Stomach smooth muscle (tissue), 2 donors: Measurements from ENCODE around the gene LUC7L3.

Source experiments
- H3K27ac ChIP-seq: one replicate; pipeline ENCODE4 v1.7.0; 2013; ENCODE audit warnings: mild to moderate bottlenecking, low read length, inconsistent platforms
- H3K27me3 ChIP-seq, 2 donors: one replicate each; pipeline ENCODE4 v1.7.0; 2013; ENCODE audit warnings: low read length in 2 of 2; ENCODE audit not compliant: insufficient read depth in 2 of 2, control insufficient read depth in 1 of 2
- H3K36me3 ChIP-seq, 2 donors: one replicate each; pipeline ENCODE4 v1.7.0; 2013; ENCODE audit warnings: low read length in 2 of 2; ENCODE audit not compliant: control insufficient read depth in 2 of 2, insufficient read depth in 2 of 2
- H3K4me1 ChIP-seq: one replicate; pipeline ENCODE4 v1.7.0; 2013; ENCODE audit warnings: low read length; ENCODE audit not compliant: control insufficient read depth, insufficient read depth
- H3K4me3 ChIP-seq, 2 donors: one replicate each; pipeline ENCODE4 v1.7.0; 2013; ENCODE audit warnings: low read length in 2 of 2
- H3K9ac ChIP-seq, 2 donors: one replicate each; pipeline ENCODE4 v1.7.0; 2013; ENCODE audit warnings: low read length in 2 of 2, mild to moderate bottlenecking in 1 of 2
- H3K9me3 ChIP-seq, 2 donors: one replicate each; pipeline ENCODE4 v1.7.0; 2013; ENCODE audit warnings: low read length in 2 of 2; ENCODE audit not compliant: control insufficient read depth in 2 of 2
- donor health status: healthy.
- donor health status: Pancreatic carcinoma.

LUC7L3 gene

GRCh38 chr17:50719144-50719923, at the start of gene LUC7L3:
Gene LUC7L3, plus strand, starts transcription at chr17:50719603. Its CDS starts 130 bp downstream, at chr17:50719733.
- Histone ChIP-seq H3K9ac (peak within 1 kb of the TSS; percentile 92 to 97), H3K4me1 (peaks cover 19% of the 10 kb centered on the region), H3K27me3 (no peaks in the 10 kb centered on the region), H3K27ac (peak within 1 kb of the TSS; percentile 93), H3K4me3 (peak within 1 kb of the TSS; percentile 74 to 81), H3K36me3 (no peaks in the 10 kb centered on the region), H3K9me3 (no peaks in the 10 kb centered on the region)

GRCh38 chr17:50672071-50672470, 47.3 kb upstream of the LUC7L3 start:
- Histone ChIP-seq H3K9ac (no peak overlapping the region), H3K27ac (no peak overlapping the region), H3K4me1 (no peaks in the 10 kb centered on the region), H3K9me3 (no peaks in the 10 kb centered on the region), H3K36me3 (no peaks in the 10 kb centered on the region), H3K4me3 (no peak overlapping the region), H3K27me3 (no peaks in the 10 kb centered on the region)

- Histone ChIP-seq H3K9ac (no peak overlapping the region), H3K9me3 (no peaks in the 10 kb centered on the region), H3K27me3 (no peaks in the 10 kb centered on the region), H3K27ac (no peak overlapping the region), H3K4me3 (no peak overlapping the region), H3K36me3 (no peaks in the 10 kb centered on the region), H3K4me1 (no peaks in the 10 kb centered on the region)
Observed at GRCh38 chr17:50672831-50673551, 46.4 kb upstream of the LUC7L3 start.

GRCh38 chr17:50675190-50675589, 44.2 kb upstream of the LUC7L3 start:
- no peaks in the 10 kb centered on the region for H3K9me3 ChIP-seq

GRCh38 chr17:50675627-50676026, 43.8 kb upstream of the LUC7L3 start:
- no peaks in the 10 kb centered on the region for H3K9me3 ChIP-seq
- H3K27ac ChIP-seq: no peak overlapping the region
- H3K27me3 ChIP-seq: no peaks in the 10 kb centered on the region
- H3K4me1 ChIP-seq: no peaks in the 10 kb centered on the region
- H3K36me3 ChIP-seq: no peaks in the 10 kb centered on the region
- no peak overlapping the region for H3K4me3 ChIP-seq
- H3K9ac ChIP-seq: no peak overlapping the region

More at GRCh38 chr17:50675190-50675589, 44.2 kb upstream of the LUC7L3 start:
- Histone ChIP-seq H3K27ac (no peak overlapping the region), H3K27me3 (no peaks in the 10 kb centered on the region), H3K9ac (no peak overlapping the region), H3K36me3 (no peaks in the 10 kb centered on the region), H3K4me3 (no peak overlapping the region), H3K4me1 (no peaks in the 10 kb centered on the region)

- Histone ChIP-seq H3K27ac (no peak overlapping the region), H3K4me1 (peaks cover 3% of the 10 kb centered on the region), H3K4me3 (no peak overlapping the region), H3K9me3 (no peaks in the 10 kb centered on the region), H3K27me3 (no peaks in the 10 kb centered on the region), H3K9ac (no peak overlapping the region), H3K36me3 (no peaks in the 10 kb centered on the region)
Observed at GRCh38 chr17:50676065-50676975, 43.1 kb upstream of the LUC7L3 start.

- Histone ChIP-seq H3K36me3 (no peaks in the 10 kb centered on the region), H3K9me3 (no peaks in the 10 kb centered on the region), H3K4me3 (no peak overlapping the region), H3K4me1 (peaks cover 12% of the 10 kb centered on the region), H3K27ac (no peak overlapping the region), H3K27me3 (no peaks in the 10 kb centered on the region), H3K9ac (no peak overlapping the region)
Observed at GRCh38 chr17:50677851-50678375, 41.5 kb upstream of the LUC7L3 start.

- Histone ChIP-seq H3K9me3 (no peaks in the 10 kb centered on the region), H3K9ac (no peak overlapping the region)
Observed at GRCh38 chr17:50679008-50679544, 40.3 kb upstream of the LUC7L3 start.

GRCh38 chr17:50680126-50680525, 39.3 kb upstream of the LUC7L3 start:
- Histone ChIP-seq H3K27ac (no peak overlapping the region), H3K27me3 (no peaks in the 10 kb centered on the region), H3K36me3 (no peaks in the 10 kb centered on the region), H3K4me1 (peaks cover 12% of the 10 kb centered on the region), H3K9ac (no peak overlapping the region), H3K4me3 (no peak overlapping the region), H3K9me3 (no peaks in the 10 kb centered on the region)

More at GRCh38 chr17:50679008-50679544, 40.3 kb upstream of the LUC7L3 start:
- Histone ChIP-seq H3K27ac (no peak overlapping the region), H3K27me3 (no peaks in the 10 kb centered on the region), H3K4me1 (peaks cover 12% of the 10 kb centered on the region), H3K36me3 (no peaks in the 10 kb centered on the region), H3K4me3 (no peak overlapping the region)
